Stimulated activated CD8-positive, alpha-beta memory T cell treated with anti-CD3 and anti-CD28 coated beads, Interleukin-12 subunit alpha, Interleukin-12 subunit beta, amount 100 ng/mL, for 4 hours (primary cell): ENCODE measurements around the gene FBXW9.
"Not testable (repeated sequence)": the region's sequence is repeated elsewhere in the genome, so short reads cannot be mapped to it uniquely, and the experiment has no call there.

Experiments used
- DNase-seq: peaks from one replicate; pipeline ENCODE4 v3.0.0-alpha.2; 2020; ENCODE audit warnings: low read depth

FBXW9 gene

DNA sequence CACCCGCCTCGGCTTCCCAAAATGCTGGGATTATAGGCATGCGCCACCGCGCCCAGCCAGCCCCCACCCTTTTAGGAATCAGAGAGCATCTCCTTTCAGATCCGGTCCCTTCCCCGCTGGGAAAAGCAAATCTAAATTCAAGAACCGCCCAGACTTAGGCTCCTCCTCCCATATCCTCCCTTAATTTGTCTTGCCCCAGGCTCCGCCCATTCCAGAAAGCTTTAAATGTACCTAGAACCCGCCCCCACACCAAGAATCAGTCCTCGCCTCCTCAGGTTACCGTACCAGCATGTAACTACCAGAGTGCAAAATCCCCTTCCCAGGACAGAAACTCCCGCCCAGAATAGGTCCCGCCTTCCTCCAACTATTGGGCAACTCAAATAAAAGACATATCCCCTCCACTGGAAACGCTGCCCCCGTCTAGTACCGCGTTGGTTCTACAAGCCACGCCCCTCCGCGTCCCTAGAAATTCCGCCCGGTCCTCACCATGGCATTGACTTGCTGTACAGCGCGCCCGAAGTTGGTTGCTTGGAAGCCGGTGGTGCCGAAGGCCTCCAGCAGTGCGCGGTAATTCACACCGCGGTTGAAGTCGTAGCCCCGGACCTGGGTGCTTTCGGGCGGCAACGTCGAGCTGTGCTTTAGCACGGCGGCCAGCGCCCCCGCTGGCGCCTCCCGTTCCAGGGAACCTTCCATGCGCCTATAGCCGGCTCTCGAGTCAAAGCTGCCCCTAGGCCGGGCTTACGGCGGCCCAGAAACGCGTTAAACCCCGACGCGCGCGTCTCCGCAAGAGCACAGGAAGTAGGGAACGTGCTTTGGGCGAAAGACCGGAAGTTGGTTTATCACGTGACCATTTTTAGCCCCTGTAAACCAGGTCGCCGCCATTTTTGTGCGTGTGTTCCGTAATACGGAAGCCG, 15.1 kb downstream of the FBXW9 start, which contains the start of gene DHPS:
Gene DHPS, minus strand, starts transcription at position 807 of the 914 bp plus-strand sequence. Its CDS starts 114 bp downstream, at position 693.
- peak; percentile 70 for DNase-seq

DNA sequence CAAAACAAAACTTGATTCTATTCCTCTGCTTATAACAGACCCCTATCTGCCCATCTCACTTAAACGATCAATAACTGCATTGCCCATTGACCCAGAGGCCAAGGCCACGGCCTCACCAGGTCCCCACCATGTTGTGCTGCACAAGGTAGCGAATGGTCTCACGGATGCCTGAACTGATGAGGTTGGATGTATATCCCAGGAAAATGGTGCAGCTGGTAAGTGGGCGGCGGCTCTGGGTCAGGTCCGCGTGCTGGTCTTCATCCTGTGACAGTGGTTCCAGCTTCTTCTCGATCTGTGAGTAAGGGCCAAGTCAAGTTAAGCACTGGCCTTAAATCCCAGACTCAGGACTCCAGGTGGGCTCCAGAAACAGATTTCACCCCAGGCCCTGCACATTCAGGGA, 16.4 kb downstream of the FBXW9 start:
- no peak for DNase-seq

DNA sequence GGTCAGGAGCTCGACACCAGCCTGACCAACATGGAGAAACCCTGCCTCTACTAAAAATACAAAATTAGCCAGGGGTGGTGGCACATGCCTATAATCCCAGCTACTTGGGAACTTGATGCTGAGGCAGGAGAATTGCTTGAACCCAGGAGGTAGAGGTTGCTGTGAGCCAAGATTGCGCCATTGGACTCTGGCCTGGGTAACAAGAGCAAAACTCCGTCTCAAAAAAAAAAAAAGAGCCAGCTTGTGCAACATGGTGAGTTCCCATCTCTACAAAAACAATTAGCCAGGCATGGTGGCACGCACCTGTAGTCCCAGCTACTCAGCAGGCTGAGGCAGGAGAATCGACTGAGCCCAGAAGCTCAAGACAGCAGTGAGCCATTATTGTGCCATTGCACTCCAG, 18.4 kb downstream of the FBXW9 start:
- not testable (repeated sequence) for DNase-seq

DNA sequence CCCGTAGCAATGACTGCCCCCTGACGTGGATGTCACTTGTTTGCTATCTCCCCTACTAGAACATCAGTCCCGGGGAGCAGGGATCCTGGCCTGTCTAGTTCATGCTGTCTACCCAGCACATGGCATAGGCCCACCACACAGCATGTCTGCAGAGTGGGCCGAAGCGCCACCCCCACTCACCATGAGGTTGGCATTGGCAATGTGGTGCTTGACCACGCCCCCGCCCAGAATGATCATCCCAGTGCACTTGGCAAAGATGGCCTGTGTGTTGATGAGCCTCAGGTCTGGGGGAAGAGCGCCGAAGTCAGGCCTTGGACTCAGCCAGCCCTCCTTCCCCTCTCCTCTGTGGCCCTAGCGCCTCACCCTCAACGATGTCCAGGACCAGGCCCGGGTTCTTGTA, 19.5 kb downstream of the FBXW9 start:
- DNase-seq: no peak

GRCh38 chr19:12676384-12676792, 20.0 kb downstream of the FBXW9 start:
- peak; percentile 59 for DNase-seq

DNA sequence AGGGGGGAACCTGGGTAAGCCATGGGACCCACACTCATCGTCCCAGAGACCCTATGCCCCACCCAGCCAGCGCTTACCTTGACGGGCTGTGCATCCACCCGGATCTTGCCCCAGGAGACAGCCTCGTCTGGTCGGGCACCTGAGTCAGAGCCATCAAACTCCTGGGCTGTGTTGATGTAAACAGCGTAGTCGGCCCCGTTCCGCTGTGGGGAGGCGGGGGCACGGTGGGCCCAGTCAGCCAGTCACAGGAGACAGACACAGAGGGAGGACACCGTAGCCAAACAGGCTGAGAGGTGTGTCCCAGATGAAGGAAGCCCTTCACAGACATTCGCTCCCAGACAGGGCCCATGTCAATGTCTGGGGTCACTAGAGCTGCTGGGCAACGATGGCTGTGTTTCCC, 20.5 kb downstream of the FBXW9 start:
- no peak for DNase-seq

- DNase-seq: no peak
Observed at GRCh38 chr19:12675399-12675798, 21.0 kb downstream of the FBXW9 start.

GRCh38 chr19:12672744-12673143, 23.7 kb downstream of the FBXW9 start:
- no peak for DNase-seq

GRCh38 chr19:12670159-12670928, 26.1 kb downstream of the FBXW9 start:
- no peak for DNase-seq

- DNase-seq: peak; percentile 60
Observed at GRCh38 chr19:12669270-12670158, 26.9 kb downstream of the FBXW9 start.

DNA sequence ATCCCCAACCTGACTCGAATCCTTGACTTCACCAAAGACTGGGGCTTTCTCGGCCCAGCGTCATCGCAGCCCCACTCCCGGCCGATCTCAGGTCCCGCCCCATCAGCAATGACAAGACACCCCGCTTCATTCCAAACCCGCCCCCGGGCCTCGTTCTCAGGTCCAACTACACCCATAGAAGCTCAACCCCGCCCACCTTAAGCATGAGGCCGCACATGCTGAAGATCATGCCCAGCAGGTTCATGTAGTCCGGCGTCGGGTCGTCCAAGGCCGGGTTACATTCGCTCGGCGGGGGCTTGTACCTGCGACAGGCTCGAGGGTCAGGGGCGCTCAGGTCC, 27.5 kb downstream of the FBXW9 start:
- peak; percentile 43 for DNase-seq

DNA sequence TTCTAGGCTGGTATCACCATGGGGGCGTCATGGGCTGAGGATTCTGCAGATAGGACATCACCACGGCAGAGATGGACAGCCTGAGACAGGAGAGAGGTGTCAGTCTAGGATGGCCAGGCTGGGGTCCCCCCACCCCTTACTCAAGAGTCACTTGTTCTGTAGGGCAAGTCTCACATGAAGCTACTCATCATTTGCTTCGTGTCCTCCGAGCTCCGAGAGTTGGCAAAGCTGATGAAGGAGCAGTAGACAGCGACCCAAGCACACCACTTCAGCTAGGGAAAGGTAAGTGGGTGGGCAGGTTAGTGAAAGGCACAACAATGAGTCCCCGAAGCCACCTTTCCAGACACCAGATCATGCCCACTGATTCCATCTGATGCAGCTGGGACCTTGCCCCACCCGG, 28.1 kb downstream of the FBXW9 start:
- no peak for DNase-seq

DNA sequence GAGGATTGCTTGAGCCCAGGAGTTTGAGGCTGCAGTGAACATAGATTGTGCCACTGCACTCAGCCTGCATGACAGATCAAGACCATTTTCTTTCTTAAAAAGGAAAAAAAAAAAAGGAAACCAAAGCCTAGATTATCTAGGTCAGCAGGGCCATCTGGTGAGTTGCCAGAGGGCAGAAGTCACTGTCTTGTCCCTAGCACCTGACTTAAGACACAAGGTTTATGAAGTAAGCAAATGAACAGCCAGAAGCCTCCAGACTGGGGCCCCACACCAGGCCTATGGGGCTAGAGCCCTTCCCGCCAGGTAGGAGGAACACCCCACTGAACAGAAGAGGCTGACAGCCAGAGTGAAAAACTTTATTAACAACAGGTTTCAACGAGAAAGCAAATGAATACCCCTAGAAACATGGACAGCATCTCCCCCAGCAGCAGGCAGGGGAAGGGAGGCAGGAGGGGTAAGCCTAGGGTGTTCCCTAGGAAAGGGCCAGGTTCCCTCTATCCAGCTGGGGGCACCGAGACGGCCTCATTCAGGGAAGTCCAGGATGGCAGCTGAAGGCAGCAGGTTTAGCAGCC, 28.6 kb downstream of the FBXW9 start:
- DNase-seq: no peak

DNA sequence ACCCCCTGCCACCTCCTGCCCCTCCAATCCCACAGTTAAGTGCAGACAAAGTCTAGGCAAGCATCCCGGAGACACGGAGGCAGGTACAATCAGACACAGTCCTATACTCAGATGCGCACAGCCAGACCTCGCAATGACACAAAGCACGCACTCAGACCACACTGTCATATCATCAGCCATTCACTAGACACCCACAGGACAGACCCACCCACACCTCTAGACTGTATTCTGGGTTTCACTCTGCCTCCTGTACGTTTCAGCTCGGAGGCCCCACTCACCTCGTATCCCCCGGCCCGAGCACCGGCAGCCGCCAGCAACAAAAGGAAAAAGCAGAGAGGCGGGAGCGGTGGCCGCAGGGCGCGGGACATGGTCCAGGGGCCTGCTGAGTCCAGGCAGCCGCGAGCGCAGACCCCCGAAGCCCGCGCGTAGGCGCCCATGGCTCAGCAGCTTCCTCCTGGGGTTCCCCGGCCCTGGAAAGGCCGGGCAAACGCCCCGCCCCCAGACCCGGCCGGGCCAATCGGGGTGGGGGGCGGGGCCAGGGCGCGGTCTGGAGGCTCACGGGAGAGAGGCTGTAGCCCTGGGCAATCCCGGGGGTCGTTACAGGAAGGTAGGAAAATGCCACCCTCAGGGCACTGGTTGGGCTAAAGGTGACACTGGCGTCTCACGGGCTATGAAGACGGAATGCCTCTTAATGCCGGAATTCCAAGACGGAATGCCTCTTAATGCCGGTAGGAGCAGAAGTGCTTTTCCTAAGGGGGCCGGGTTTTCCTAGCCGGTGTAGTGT, 30.0 kb downstream of the FBXW9 start, which contains the start of the genes MAN2B1 and WDR83:
Gene MAN2B1, minus strand, starts transcription at position 478 of the 784 bp plus-strand sequence. Its CDS starts 41 bp downstream, at position 437.
Gene WDR83, plus strand, starts transcription at position 543 of the 784 bp plus-strand sequence. CDS start 2,984 bp downstream, outside the sequence.
- DNase-seq: peak; percentile 75

DNA sequence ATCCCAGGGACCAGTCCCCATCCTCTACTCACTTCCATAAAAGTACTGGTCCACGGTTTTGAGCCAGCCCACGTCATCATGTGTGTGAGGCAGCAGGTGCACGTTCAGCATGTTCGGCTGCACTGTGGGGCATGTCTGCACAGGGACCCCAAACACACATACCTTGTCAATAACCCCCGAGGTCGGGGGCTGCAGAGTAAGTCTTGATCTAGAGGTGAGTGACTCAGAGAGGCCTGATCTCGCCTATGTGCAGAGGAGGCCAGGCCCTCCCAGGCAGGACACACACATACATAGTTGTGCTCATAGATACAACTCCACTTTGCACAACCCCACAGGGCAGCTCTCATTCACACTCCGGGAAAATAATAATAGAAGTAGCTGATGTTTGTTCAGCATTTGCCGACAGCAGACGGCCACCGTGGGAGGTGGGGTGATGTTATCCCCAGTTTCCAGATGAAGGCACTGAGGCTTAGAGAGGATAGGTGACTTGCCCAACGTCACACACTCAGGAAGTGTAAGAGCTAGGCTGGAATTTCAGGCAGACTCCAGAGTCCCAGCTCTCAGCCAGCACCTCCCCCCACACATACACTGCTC, 30.7 kb downstream of the FBXW9 start:
- DNase-seq: no peak

- no peak for DNase-seq
Observed at GRCh38 chr19:12665281-12665573, 31.2 kb downstream of the FBXW9 start.

DNA sequence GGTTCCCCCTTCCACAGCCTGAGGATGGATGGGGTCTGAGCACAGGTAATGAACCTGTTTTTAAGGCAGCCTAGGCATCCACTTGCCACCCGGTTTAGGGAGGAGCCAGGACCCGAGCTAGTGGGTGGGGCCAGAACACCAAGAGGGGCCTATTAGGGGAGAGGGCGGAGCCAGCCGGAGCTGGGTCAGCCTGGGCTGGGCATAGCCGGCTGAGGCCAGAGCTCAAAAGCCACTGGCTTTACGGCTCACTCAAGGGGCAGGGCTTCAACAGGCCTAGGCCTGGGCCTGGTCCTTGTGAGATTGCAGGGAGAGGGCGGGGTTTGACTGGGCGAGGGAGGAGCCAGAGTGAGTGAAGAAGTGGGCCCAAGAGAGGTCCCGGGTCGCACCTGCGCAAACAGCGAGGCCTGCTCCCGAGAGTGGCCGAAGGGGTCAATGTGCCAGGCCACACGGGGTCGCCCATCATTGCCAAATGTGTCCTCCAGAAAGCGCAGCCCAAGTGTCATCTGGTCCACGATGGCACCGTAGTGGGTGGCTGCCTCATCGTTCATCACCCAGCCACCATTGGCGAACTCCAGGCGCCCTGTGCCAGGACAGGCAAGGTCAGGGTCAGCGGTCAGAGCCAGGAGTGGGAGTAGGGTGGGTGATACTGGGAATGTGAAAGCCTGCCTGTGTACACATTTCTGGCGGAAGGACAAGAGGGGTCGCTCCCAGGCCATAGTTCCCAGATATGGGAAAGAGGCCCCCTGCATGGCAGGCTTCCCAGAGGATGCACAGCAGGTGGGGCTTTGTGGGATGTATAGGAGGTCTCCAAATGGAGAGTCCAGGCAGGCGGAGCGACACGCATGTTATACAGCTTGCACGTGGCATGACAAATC, 31.8 kb downstream of the FBXW9 start:
- no peak for DNase-seq

DNA sequence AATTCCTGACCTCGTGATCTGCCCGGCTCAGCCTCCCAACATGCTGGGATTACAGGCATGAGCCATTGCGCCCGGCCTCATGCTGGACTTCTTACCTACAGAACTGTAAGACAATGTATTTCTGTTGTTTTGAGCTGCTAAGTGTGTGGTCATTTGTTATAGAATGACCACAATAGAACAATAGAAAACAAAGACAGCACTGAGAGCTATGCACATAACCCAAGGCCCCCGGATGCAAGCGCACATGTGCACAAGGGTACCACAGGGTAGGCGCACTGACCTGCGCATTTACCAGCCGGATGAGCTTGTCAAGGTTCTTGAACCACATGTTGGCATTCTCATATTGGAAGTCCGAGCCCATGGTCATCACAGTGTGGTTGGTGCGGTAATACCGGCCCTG, 35.5 kb downstream of the FBXW9 start:
- DNase-seq: no peak

- no peak for DNase-seq
Observed at GRCh38 chr19:12657966-12658365, 38.5 kb downstream of the FBXW9 start.
